Tibial nerve (tissue), 4 donors: Measurements from ENCODE around the gene INPP4A.
A peak's percentile ranks its signal among the peaks of the same experiment; 100 is the strongest.

Source experiments
- EP300 ChIP-seq, 2 donors: sonication (generic); formaldehyde crosslinking; IDR thresholded peaks; one replicate each; pipeline ENCODE4 v1.6.1; 2017; ENCODE audit warnings: antibody characterized with exemption in 2 of 2, mild to moderate bottlenecking in 1 of 2
- POLR2A ChIP-seq, 2 donors: fragments of 450-650 bp; IDR thresholded peaks; one replicate each; pipeline ENCODE4 v1.6.1; 2017; ENCODE audit warnings: antibody characterized with exemption in 2 of 2, mild to moderate bottlenecking in 2 of 2, moderate library complexity in 2 of 2
- TF ChIP-seq, protein P1 (sequence below), 5 experiments: fragments of 200-600 bp in 3 of 5; fragments of 450-650 bp in 2 of 5; sonication (generic) in 3 of 5; IDR thresholded peaks; one replicate each; pipeline ENCODE4 v1.5.1; 2016 to 2019; ENCODE audit warnings: antibody characterized with exemption in 5 of 5, mild to moderate bottlenecking in 3 of 5, moderate library complexity in 2 of 5

DNA sequence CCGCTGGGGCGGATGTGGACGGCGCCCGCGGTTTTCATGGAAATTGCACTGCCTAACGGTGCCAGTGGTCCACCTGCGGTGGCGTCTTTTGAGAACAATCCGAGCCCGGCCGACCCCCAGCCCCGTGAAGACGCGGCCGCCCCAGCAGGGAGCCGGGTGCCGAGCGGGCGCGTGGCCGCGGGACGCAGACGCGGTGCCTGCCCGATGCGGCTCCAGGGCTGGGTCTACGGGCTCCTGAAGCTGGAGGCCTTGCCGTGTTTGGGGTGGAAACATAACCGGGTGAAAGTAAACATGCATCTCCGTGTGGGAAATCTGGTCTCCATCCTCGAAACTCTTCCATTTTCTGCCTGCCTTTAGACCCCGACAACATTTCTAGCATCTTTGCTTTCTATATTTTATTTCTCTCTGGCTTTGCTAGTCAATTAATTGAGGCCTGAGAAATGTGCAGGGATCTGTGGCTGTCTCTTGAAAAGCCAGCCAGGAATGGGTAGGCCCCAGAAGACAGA is 572 bp downstream of the INPP4A start:
- TF ChIP-seq, protein P1, sequence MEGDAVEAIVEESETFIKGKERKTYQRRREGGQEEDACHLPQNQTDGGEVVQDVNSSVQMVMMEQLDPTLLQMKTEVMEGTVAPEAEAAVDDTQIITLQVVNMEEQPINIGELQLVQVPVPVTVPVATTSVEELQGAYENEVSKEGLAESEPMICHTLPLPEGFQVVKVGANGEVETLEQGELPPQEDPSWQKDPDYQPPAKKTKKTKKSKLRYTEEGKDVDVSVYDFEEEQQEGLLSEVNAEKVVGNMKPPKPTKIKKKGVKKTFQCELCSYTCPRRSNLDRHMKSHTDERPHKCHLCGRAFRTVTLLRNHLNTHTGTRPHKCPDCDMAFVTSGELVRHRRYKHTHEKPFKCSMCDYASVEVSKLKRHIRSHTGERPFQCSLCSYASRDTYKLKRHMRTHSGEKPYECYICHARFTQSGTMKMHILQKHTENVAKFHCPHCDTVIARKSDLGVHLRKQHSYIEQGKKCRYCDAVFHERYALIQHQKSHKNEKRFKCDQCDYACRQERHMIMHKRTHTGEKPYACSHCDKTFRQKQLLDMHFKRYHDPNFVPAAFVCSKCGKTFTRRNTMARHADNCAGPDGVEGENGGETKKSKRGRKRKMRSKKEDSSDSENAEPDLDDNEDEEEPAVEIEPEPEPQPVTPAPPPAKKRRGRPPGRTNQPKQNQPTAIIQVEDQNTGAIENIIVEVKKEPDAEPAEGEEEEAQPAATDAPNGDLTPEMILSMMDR (IDR thresholded peaks at IDR 0.05), result no peak
- TF ChIP-seq POLR2A (IDR thresholded peaks at IDR 0.05), result no peak
- peak in 1 of 2 donors; percentile 3 for TF ChIP-seq EP300 (IDR thresholded peaks at IDR 0.05)
